SK-N-MC (cell line): Measurements from ENCODE around the gene NEK6.

Source experiments
- DNase-seq: peaks from one replicate; pipeline ENCODE4 v3.0.0-alpha.2; 2011; ENCODE audit warnings: low read depth, low spot score
- H3K27ac ChIP-seq: fragments of 200-600 bp; sonication (generic); 2 replicates; pipeline ENCODE4 v1.5.1; 2016; ENCODE audit warnings: mixed run types
- H3K36me3 ChIP-seq: fragments of 200-600 bp; sonication (generic); 2 replicates; pipeline ENCODE4 v1.6.1; 2017; ENCODE audit warnings: antibody characterized with exemption, low read length, mixed read lengths; ENCODE audit not compliant: insufficient read depth
- H3K4me3 ChIP-seq: fragments of 200-600 bp; sonication (generic); 2 replicates; pipeline ENCODE4 v1.5.1; 2016
- H3K9ac ChIP-seq: fragments of 200-600 bp; sonication (generic); 2 replicates; pipeline ENCODE4 v1.8.0; 2017; ENCODE audit warnings: mixed run types, mixed read lengths; ENCODE audit not compliant: insufficient read length
- H3K9me3 ChIP-seq: fragments of 200-600 bp; sonication (generic); 2 replicates; pipeline ENCODE4 v1.6.1; 2017; ENCODE audit warnings: low read depth, mild to moderate bottlenecking, antibody characterized with exemption, low read length, moderate library complexity, mixed read lengths
- EZH2 ChIP-seq: fragments of 200-600 bp; sonication (generic); IDR thresholded peaks from one replicate; pipeline ENCODE4 v1.6.1; 2017; ENCODE audit warnings: antibody characterized with exemption
- FOXP2 ChIP-seq: optimal IDR thresholded peaks from 2 replicates; pipeline ENCODE3; 2011; ENCODE audit warnings: mild to moderate bottlenecking, moderate library complexity; ENCODE audit not compliant: insufficient read depth; ENCODE audit errors: extremely low read length, control extremely low read depth
- POLR2AphosphoS5 ChIP-seq: IDR thresholded peaks from 2 replicates; pipeline ENCODE4 v1.6.1; 2012; ENCODE audit warnings: mild to moderate bottlenecking, low read depth, low read length, borderline replicate concordance

The NEK6 gene

DNA sequence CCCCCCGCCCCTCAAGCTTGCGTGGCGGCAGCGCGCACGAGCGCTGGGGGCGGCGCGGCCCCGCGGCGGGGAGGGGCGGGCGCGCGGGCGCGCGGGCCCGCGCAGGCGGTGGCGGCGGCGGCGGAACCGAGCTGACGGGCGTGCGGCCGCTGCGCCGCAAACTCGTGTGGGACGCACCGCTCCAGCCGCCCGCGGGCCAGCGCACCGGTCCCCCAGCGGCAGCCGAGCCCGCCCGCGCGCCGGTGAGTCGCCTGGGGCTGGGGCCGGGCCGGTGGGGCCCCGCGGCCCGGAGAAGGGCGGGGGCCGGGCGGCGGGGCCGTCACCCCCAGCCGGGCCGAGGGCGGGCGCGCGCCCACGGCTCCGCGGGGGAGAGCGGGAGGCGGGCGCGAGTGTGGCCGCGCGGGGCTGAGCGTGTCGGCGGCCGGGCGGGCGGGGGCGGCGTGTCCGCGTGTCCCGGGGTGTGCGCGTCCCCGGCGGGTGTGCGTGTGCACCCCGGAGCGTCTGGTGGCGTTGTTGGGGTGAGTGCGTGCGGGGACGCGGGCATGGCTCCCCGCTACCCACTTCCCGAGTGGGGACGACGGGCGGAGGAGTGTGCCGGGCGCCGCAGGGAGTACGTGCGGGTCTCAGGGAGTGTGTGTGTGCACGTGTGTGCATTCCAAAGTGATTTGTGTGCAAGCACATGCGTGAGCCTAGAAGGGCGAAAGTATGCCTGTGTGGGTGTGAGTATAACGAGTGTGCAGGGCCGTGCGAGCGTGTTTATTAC, at the start of gene NEK6:
Gene NEK6, plus strand, starts transcription at position 106 of the 763 bp plus-strand sequence. CDS start 44,016 bp downstream, outside the sequence.
- no peaks in the 10 kb centered on the region for H3K9me3 ChIP-seq

DNA sequence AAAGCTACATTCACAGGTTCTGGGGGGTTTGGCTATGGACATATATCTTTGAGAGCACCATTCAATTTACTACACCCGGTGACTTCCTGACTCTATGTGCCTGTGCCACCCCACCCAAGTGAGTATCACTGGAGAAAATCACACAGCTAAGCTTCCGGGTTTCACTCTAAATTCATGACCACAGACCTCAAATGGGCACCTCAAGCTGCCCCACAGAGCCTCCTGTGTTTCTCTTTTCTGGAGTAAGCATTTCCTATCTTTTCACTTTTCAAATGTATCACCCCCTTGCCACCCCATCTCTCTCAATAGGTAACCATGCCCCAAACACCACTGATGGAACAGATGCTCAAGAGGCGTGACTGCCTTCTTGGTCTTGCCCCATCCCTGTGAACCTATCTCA, 49.2 kb upstream of the NEK6 start:
- no peaks in the 10 kb centered on the region for H3K36me3 ChIP-seq
- H3K27ac ChIP-seq, result no peak overlapping the region
- TF ChIP-seq EZH2 (no peak), FOXP2 (no peak), POLR2AphosphoS5 (no peak)
- H3K9me3 ChIP-seq, result no peaks in the 10 kb centered on the region
- no peak for DNase-seq
- H3K4me3 ChIP-seq, result no peak overlapping the region
- no peak overlapping the region for H3K9ac ChIP-seq

More for the DNA sequence above, at the start of gene NEK6:
- no peaks in the 10 kb centered on the region for H3K36me3 ChIP-seq
- peak within 1 kb of the TSS; percentile 69 for H3K9ac ChIP-seq
- no peak within 1 kb of the TSS for H3K27ac ChIP-seq
- DNase-seq, result no peak
- TF ChIP-seq POLR2AphosphoS5 (no peak), FOXP2 (no peak), EZH2 (no peak)
- H3K4me3 ChIP-seq, result peak within 1 kb of the TSS; percentile 96

DNA sequence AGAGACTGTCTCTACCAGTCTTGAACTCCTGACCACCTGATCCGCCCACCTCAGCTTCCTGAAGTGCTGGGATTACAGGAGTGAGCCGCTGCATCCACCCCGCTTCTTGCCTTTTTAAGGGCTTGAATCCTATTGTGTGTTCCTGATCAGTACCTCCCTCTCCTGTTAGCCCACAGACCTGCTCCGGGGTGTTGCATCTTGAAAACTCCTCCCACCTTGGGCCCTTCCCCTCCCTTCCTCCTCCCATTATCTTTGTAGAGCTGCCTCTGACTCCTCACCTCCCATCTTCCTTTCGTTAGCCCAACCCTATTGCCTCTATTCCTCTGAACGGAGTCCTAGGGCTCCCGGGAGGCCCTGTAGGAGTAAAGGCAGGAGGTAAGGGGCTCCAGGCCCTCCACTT, 48.5 kb upstream of the NEK6 start:
- Histone ChIP-seq H3K27ac (no peak overlapping the region), H3K9me3 (no peaks in the 10 kb centered on the region), H3K9ac (no peak overlapping the region), H3K36me3 (no peaks in the 10 kb centered on the region), H3K4me3 (no peak overlapping the region)
- TF ChIP-seq POLR2AphosphoS5 (no peak), EZH2 (no peak), FOXP2 (no peak)
- DNase-seq, result no peak

DNA sequence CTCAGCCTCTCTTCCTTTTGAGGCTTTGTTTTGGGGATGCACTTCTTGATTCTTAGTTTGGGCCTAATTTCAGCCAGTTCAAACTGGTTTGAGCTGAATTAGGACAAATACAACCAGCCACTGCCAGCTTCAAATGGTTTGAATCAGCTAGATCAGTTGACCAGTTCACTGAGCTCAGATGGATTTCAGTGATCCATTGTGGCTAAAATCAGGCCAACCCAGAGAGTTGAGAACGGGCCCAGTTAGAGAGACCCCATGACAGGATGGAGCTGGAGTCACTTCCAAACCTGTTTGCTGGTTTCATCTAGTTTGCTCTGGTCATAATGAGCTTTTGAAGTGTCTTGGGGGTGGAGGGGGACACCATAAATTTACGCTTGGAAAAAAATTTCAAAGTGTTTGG, 48.0 kb upstream of the NEK6 start:
- Histone ChIP-seq H3K4me3 (no peak overlapping the region), H3K9me3 (no peaks in the 10 kb centered on the region), H3K36me3 (no peaks in the 10 kb centered on the region), H3K9ac (no peak overlapping the region), H3K27ac (no peak overlapping the region)
- TF ChIP-seq FOXP2 (no peak), EZH2 (no peak), POLR2AphosphoS5 (no peak)
- no peak for DNase-seq

DNA sequence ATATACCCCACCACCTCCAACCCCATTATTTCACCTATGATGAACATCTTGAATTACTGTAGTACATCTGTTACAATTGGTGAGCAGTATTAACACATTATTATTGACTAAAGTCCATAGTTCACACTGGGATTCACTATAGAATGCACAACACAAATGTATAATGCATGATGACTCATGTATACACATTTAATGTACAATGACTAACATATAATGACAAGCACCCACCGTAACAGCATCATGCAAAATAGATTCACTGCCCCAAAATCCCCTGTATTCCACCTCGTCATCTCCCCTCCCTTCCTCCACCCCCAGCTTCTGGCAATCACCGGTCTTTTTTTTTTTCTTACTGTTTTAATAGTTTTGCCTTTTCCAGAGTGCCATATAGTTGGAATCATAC, 47.1 kb upstream of the NEK6 start:
- Histone ChIP-seq H3K36me3 (no peaks in the 10 kb centered on the region), H3K9me3 (no peaks in the 10 kb centered on the region), H3K9ac (no peak overlapping the region), H3K27ac (no peak overlapping the region), H3K4me3 (no peak overlapping the region)
- DNase-seq, result no peak
- no peak for TF ChIP-seq FOXP2
- TF ChIP-seq POLR2AphosphoS5, result no peak
- TF ChIP-seq EZH2, result no peak

DNA sequence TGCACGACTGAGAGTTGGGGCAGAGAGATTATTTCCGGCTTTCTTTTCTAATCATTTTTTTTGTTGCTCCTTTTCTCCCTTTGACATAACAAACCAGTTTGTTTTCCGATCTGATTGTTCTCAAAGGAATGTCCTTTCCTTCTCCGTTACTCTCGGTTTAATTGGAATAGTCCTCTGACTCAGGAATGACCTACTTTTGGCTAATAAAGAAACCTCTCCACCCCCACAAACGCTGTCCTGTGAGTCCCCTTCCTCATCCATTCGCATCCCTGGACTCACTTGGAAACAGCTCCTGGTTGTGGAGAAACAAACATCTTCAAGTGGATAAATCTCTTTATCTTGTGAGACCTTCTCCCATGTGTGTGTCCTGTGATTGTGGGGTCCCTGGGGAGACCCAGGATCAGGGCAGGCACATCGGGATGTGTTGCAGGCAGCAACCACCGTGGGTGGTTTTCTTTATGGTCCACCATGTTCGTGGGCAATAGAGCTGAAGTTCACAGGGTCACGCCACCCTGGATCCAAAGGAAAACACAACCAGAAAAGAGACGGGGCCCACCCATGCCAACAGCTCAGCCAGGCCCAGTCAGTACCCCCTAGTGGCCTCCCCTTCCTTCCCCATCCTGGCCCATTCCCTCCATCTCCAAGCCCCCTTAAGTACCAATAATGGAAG, 45.2 kb upstream of the NEK6 start:
- DNase-seq, result no peak
- H3K36me3 ChIP-seq, result no peaks in the 10 kb centered on the region
- H3K27ac ChIP-seq, result no peak overlapping the region
- TF ChIP-seq EZH2 (no peak), FOXP2 (no peak), POLR2AphosphoS5 (no peak)
- no peaks in the 10 kb centered on the region for H3K9me3 ChIP-seq
- H3K4me3 ChIP-seq, result no peak overlapping the region
- no peak overlapping the region for H3K9ac ChIP-seq

DNA sequence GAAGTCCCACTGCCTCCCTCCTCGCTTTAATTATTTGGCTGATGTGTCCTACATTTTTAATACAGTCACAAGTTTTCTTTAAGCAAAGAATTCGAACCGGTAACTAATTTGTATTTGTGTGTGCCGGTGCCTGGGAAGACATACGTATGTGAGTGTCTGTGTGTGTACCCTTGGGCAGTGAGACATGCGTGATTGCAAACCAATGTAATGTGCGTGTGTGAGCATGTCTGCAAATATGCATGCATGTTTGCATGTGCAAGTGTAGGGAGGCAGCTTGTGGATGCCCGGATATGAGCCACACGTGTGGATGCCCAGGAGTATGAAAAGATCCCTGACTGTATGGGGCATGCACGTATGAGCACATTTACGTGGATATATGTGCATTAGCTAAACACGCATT, 44.4 kb upstream of the NEK6 start:
- TF ChIP-seq POLR2AphosphoS5, result no peak
- TF ChIP-seq FOXP2, result no peak
- no peak for TF ChIP-seq EZH2
- Histone ChIP-seq H3K9ac (no peak overlapping the region), H3K9me3 (no peaks in the 10 kb centered on the region), H3K36me3 (no peaks in the 10 kb centered on the region), H3K4me3 (no peak overlapping the region), H3K27ac (no peak overlapping the region)
- no peak for DNase-seq

DNA sequence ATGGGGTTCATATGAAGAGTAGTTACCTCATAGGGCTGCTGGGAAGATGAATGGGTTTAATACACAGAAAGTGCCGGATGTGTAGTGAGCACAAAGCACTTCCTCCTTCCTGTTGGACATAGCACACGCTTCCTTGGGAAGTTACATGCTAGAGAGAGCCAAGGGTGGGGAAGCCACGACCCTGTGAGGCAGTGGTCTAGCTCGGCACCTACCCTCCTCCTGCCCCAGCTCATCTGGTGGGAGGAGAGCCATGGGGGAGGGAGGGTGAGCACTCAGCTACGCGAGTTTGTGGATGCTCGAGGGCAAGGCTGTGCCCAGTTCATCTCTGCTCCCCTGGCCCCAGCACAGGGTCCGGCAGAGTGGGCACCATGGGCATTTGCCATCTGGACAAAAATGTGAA, 43.6 kb upstream of the NEK6 start:
- no peak overlapping the region for H3K27ac ChIP-seq
- no peak overlapping the region for H3K4me3 ChIP-seq
- no peak overlapping the region for H3K9ac ChIP-seq
- TF ChIP-seq POLR2AphosphoS5 (no peak), FOXP2 (no peak), EZH2 (no peak)
- DNase-seq, result no peak
- H3K36me3 ChIP-seq, result no peaks in the 10 kb centered on the region
- H3K9me3 ChIP-seq, result no peaks in the 10 kb centered on the region
